Measurements from ENCODE around the gene CDK5RAP2. TPM values are rescaled to one million over a fixed set of nuclear protein-coding genes. Genes with fewer than 3 reads are reported as not detected.
A peak's percentile ranks its signal among the peaks of the same experiment; 100 is the strongest.

CDK5RAP2 gene
- total RNA-seq, 1 donor from 2014 or later: 50.8 TPM

GRCh38 chr9:120616966-120617935 lies 37.3 kb upstream of the CDK5RAP2 start:
- Mint-ChIP-seq H3K4me1 (ENCODE audit: unreplicated experiment) (no peaks in the 10 kb centered on the region), H3K4me3 (ENCODE audit: unreplicated experiment) (no peak overlapping the region), H3K27me3 (ENCODE audit: unreplicated experiment) (peaks cover 1% of the 10 kb centered on the region), H3K36me3 (ENCODE audit: low read depth, unreplicated experiment) (no peaks in the 10 kb centered on the region), H3K9me3 (ENCODE audit: unreplicated experiment) (no peaks in the 10 kb centered on the region), H3K27ac (ENCODE audit: unreplicated experiment) (no peak overlapping the region)
- DNase-seq (ENCODE audit: low spot score): no peak
- no peak for TF ChIP-seq CTCF (IDR thresholded peaks at IDR 0.05; ENCODE audit: unreplicated experiment)

- H3K9me3 Mint-ChIP-seq (ENCODE audit: unreplicated experiment): no peaks in the 10 kb centered on the region
Measured at GRCh38 chr9:120612218-120612617, 32.3 kb upstream of the CDK5RAP2 start.

GRCh38 chr9:120611690-120612068 lies 31.7 kb upstream of the CDK5RAP2 start:
- H3K4me1 Mint-ChIP-seq (ENCODE audit: unreplicated experiment): peaks cover 4% of the 10 kb centered on the region
- no peaks in the 10 kb centered on the region for H3K9me3 Mint-ChIP-seq (ENCODE audit: unreplicated experiment)
- no peak overlapping the region for H3K27ac Mint-ChIP-seq (ENCODE audit: unreplicated experiment)
- DNase-seq (ENCODE audit: low spot score): no peak
- H3K36me3 Mint-ChIP-seq (ENCODE audit: low read depth, unreplicated experiment): no peaks in the 10 kb centered on the region
- no peak overlapping the region for H3K4me3 Mint-ChIP-seq (ENCODE audit: unreplicated experiment)
- H3K27me3 Mint-ChIP-seq (ENCODE audit: unreplicated experiment): peaks cover 2% of the 10 kb centered on the region
- TF ChIP-seq CTCF (IDR thresholded peaks at IDR 0.05; ENCODE audit: unreplicated experiment): no peak

More at GRCh38 chr9:120612218-120612617, 32.3 kb upstream of the CDK5RAP2 start:
- Mint-ChIP-seq H3K36me3 (ENCODE audit: low read depth, unreplicated experiment) (no peaks in the 10 kb centered on the region), H3K4me1 (ENCODE audit: unreplicated experiment) (peaks cover 4% of the 10 kb centered on the region), H3K27ac (ENCODE audit: unreplicated experiment) (no peak overlapping the region), H3K4me3 (ENCODE audit: unreplicated experiment) (no peak overlapping the region), H3K27me3 (ENCODE audit: unreplicated experiment) (peaks cover 2% of the 10 kb centered on the region)
- DNase-seq (ENCODE audit: low spot score): no peak
- TF ChIP-seq CTCF (IDR thresholded peaks at IDR 0.05; ENCODE audit: unreplicated experiment): no peak

GRCh38 chr9:120610975-120611689 lies 31.2 kb upstream of the CDK5RAP2 start:
- Mint-ChIP-seq H3K4me3 (ENCODE audit: unreplicated experiment) (no peak overlapping the region), H3K27ac (ENCODE audit: unreplicated experiment) (no peak overlapping the region), H3K27me3 (ENCODE audit: unreplicated experiment) (peaks cover 2% of the 10 kb centered on the region), H3K36me3 (ENCODE audit: low read depth, unreplicated experiment) (no peaks in the 10 kb centered on the region), H3K4me1 (ENCODE audit: unreplicated experiment) (peaks cover 4% of the 10 kb centered on the region), H3K9me3 (ENCODE audit: unreplicated experiment) (no peaks in the 10 kb centered on the region)
- no peak for DNase-seq (ENCODE audit: low spot score)
- peak; percentile 55 for TF ChIP-seq CTCF (IDR thresholded peaks at IDR 0.05; ENCODE audit: unreplicated experiment)
